Loucy (cell line): ENCODE results near the gene MED26.
A peak's percentile ranks its signal among the peaks of the same experiment; 100 is the strongest.

ENCODE experiments used
- H2AFZ ChIP-seq: fragments of 200-600 bp; sonication (generic); 2 replicates; pipeline ENCODE4 v1.6.0; 2016; ENCODE audit warnings: antibody characterized with exemption, mild to moderate bottlenecking, low read length, moderate library complexity
- H3F3A ChIP-seq: fragments of 200-600 bp; 2 replicates; pipeline ENCODE4 v1.6.0; 2016; ENCODE audit warnings: antibody characterized with exemption, low read depth, mild to moderate bottlenecking
- H3K27me3 ChIP-seq: fragments of 200-600 bp; sonication (generic); 2 replicates; pipeline ENCODE4 v1.6.1; 2014; ENCODE audit warnings: low read length, mild to moderate bottlenecking; ENCODE audit not compliant: insufficient read depth, poor library complexity, severe bottlenecking
- H3K36me3 ChIP-seq: fragments of 200-600 bp; sonication (generic); 2 replicates; pipeline ENCODE4 v1.6.1; 2016; ENCODE audit warnings: low read length; ENCODE audit not compliant: insufficient read depth
- H3K4me1 ChIP-seq: fragments of 200-600 bp; sonication (generic); 2 replicates; pipeline ENCODE4 v1.5.1; 2014; ENCODE audit warnings: low read length, mild to moderate bottlenecking; ENCODE audit not compliant: insufficient read depth, poor library complexity, severe bottlenecking
- H3K4me2 ChIP-seq: fragments of 200-600 bp; sonication (generic); 2 replicates; pipeline ENCODE4 v1.6.0; 2014; ENCODE audit warnings: antibody characterized with exemption, low read length, low read depth, mild to moderate bottlenecking; ENCODE audit not compliant: poor library complexity, severe bottlenecking
- H3K4me3 ChIP-seq: fragments of 200-600 bp; sonication (generic); 2 replicates; pipeline ENCODE4 v1.5.1; 2014; ENCODE audit warnings: low read length, mild to moderate bottlenecking, mixed read lengths; ENCODE audit not compliant: poor library complexity, severe bottlenecking
- H3K79me2 ChIP-seq: fragments of 200-600 bp; sonication (generic); 2 replicates; pipeline ENCODE4 v1.6.1; 2014; ENCODE audit warnings: low read length; ENCODE audit not compliant: insufficient read depth
- H3K9ac ChIP-seq: fragments of 200-600 bp; sonication (generic); 2 replicates; pipeline ENCODE4 v1.6.0; 2014; ENCODE audit warnings: mild to moderate bottlenecking, low read depth, low read length, moderate library complexity; ENCODE audit not compliant: poor library complexity, severe bottlenecking
- H3K9me2 ChIP-seq: fragments of 200-600 bp; sonication (generic); replicated peaks from 2 replicates; pipeline ENCODE4 v1.6.1; 2016; ENCODE audit warnings: low read depth, low read length, mixed read lengths
- H3K9me3 ChIP-seq: fragments of 200-600 bp; sonication (generic); 2 replicates; pipeline ENCODE4 v1.6.1; 2014; ENCODE audit warnings: mild to moderate bottlenecking, antibody characterized with exemption, low read length, low read depth; ENCODE audit not compliant: insufficient read depth
- H4K20me1 ChIP-seq: fragments of 200-600 bp; sonication (generic); 2 replicates; pipeline ENCODE4 v1.6.0; 2014; ENCODE audit warnings: antibody characterized with exemption, low read length, mild to moderate bottlenecking; ENCODE audit not compliant: insufficient read depth, poor library complexity, severe bottlenecking
- EZH2phosphoT487 ChIP-seq: fragments of 200-600 bp; IDR thresholded peaks from 2 replicates; pipeline ENCODE4 v1.6.1; 2018; ENCODE audit warnings: antibody characterized with exemption, mild to moderate bottlenecking, moderate library complexity, borderline replicate concordance
- TF ChIP-seq, protein P1 (sequence below): fragments of 200-600 bp; sonication (generic); conservative IDR thresholded peaks from 2 replicates; pipeline ENCODE4 v1.5.1; 2014; ENCODE audit warnings: mild to moderate bottlenecking, antibody characterized with exemption, low read length

The MED26 gene

DNA sequence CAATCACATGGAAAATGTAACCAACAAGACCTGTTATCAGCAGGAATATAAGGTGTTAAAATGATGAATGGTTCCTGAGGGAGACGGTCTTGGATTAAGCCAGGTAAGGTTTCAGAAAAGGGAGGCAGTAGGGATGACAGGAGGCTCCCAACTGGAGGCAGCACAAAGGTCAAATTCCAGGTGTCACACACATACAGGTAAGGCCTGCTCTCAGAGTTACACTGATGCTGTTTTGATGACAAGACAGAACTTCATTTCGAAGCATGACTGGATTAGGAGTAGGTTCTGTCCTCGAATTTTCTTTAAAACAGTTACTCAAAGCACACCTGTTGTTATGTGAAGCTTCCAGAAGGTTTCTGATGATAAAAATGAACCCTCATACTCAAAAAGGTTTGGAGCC, 7.4 kb downstream of the MED26 start:
- no peaks in the 10 kb centered on the region; the same call in 1 of the 2 replicates for H3K36me3 ChIP-seq
- H4K20me1 ChIP-seq = peaks cover 89% of the 10 kb centered on the region
- H3K27me3 ChIP-seq = no peaks in the 10 kb centered on the region
- H3K4me3 ChIP-seq = no peak overlapping the region
- no peak overlapping the region for H3K9ac ChIP-seq
- H3K9me2 ChIP-seq = no peaks in the 10 kb centered on the region
- no peaks in the 10 kb centered on the region for H3K9me3 ChIP-seq
- no peak for TF ChIP-seq EZH2phosphoT487
- TF ChIP-seq, protein P1, sequence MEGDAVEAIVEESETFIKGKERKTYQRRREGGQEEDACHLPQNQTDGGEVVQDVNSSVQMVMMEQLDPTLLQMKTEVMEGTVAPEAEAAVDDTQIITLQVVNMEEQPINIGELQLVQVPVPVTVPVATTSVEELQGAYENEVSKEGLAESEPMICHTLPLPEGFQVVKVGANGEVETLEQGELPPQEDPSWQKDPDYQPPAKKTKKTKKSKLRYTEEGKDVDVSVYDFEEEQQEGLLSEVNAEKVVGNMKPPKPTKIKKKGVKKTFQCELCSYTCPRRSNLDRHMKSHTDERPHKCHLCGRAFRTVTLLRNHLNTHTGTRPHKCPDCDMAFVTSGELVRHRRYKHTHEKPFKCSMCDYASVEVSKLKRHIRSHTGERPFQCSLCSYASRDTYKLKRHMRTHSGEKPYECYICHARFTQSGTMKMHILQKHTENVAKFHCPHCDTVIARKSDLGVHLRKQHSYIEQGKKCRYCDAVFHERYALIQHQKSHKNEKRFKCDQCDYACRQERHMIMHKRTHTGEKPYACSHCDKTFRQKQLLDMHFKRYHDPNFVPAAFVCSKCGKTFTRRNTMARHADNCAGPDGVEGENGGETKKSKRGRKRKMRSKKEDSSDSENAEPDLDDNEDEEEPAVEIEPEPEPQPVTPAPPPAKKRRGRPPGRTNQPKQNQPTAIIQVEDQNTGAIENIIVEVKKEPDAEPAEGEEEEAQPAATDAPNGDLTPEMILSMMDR = no peak
- H3F3A ChIP-seq = no peaks in the 10 kb centered on the region
- no peak overlapping the region for H3K4me2 ChIP-seq
- H3K4me1 ChIP-seq = peaks cover 50% of the 10 kb centered on the region
- H2AFZ ChIP-seq = no peak overlapping the region
- H3K79me2 ChIP-seq = peaks cover 100% of the 10 kb centered on the region

GRCh38 chr19:16620018-16620417, 8.0 kb downstream of the MED26 start:
- no peak overlapping the region for H2AFZ ChIP-seq
- no peaks in the 10 kb centered on the region for H3K9me3 ChIP-seq
- H3K27me3 ChIP-seq = no peaks in the 10 kb centered on the region
- H4K20me1 ChIP-seq = peaks cover 86% of the 10 kb centered on the region
- H3K36me3 ChIP-seq = no peaks in the 10 kb centered on the region; the same call in 1 of the 2 replicates
- no peak overlapping the region for H3K4me3 ChIP-seq
- no peak for TF ChIP-seq EZH2phosphoT487
- TF ChIP-seq, protein P1 = no peak
- H3K9me2 ChIP-seq = no peaks in the 10 kb centered on the region
- H3K79me2 ChIP-seq = peaks cover 100% of the 10 kb centered on the region
- peaks cover 46% of the 10 kb centered on the region for H3K4me1 ChIP-seq
- peak overlapping the region; percentile 5 for H3K4me2 ChIP-seq
- H3F3A ChIP-seq = no peaks in the 10 kb centered on the region
- no peak overlapping the region for H3K9ac ChIP-seq

- Histone ChIP-seq H3K9ac (no peak overlapping the region), H3K36me3 (no peaks in the 10 kb centered on the region; the same call in 1 of the 2 replicates), H3K4me3 (no peak overlapping the region), H2AFZ (no peak overlapping the region), H3K9me3 (no peaks in the 10 kb centered on the region), H4K20me1 (peaks cover 87% of the 10 kb centered on the region), H3K9me2 (no peaks in the 10 kb centered on the region), H3K4me1 (peaks cover 45% of the 10 kb centered on the region), H3K79me2 (peaks cover 100% of the 10 kb centered on the region), H3K4me2 (peak overlapping the region; percentile 2), H3K27me3 (no peaks in the 10 kb centered on the region), H3F3A (no peaks in the 10 kb centered on the region)
- TF ChIP-seq EZH2phosphoT487 = no peak
- TF ChIP-seq, protein P1 = no peak
Observed at GRCh38 chr19:16619457-16619856, 8.5 kb downstream of the MED26 start.
